ENCODE results near the gene LRCH1. TPM values are rescaled to one million over a fixed set of nuclear protein-coding genes. Genes with fewer than 3 reads are reported as not detected.

Gene LRCH1
- total and polyA plus RNA-seq, 10 of the 15 experiments (the other 5 are each of a cell fraction or from before 2014, with no cell fraction given) = 5.3 to 48.9 (median 14.4) TPM

- FAIRE-seq (no peak), ATAC-seq (no peak), DNase-seq (ENCODE audit: low read depth, low spot score) (no peak)
- intact Hi-C loops (cut with micrococcal nuclease; ENCODE audit: unreplicated experiment) = no loop called here
- no peaks in the 10 kb centered on the region; the same call in 2 of the 3 replicates for H3K9me3 ChIP-seq (replicated peaks; ENCODE audit: control insufficient read depth, insufficient read depth, low read length)
- BruUV-seq (replicated peaks) = no TSS peak
- ChIA-PET CTCF (interaction anchor here (0.8 to 2.3 kb wide), 5 partner anchors 11 to 197 kb away, joined by 3 to 10 read pairs (median 3); no protein-coding TSS in a partner anchor), POLR2A (interaction anchor here (1.1 to 1.9 kb wide), 5 partner anchors 12 to 41 kb away, joined by 3 to 11 read pairs (median 3); no protein-coding TSS in a partner anchor), RAD21 (ENCODE audit: unreplicated experiment) (interaction anchor here (0.7 to 2.5 kb wide), 9 partner anchors 9 to 94 kb away, joined by 3 to 18 read pairs (median 4); no protein-coding TSS in a partner anchor), SMC1A (ENCODE audit: uncharacterized antibody, unreplicated experiment) (interaction anchor here (0.8 to 7.3 kb wide), 22 partner anchors 9 to 160 kb away, joined by 3 to 58 read pairs (median 4); no protein-coding TSS in a partner anchor)
- no peak overlapping the region for H3K4me3 ChIP-seq
- peaks cover 1 to 6% of the 10 kb centered on the region in 2 experiments; a peak in 2 of 4 replicates for H3K36me3 ChIP-seq (ENCODE audit: control insufficient read depth in 2 of 2, insufficient read depth in 2 of 2, low read length in 1 of 2)
- no peak overlapping the region for H3K27ac ChIP-seq (ENCODE audit: control insufficient read depth, insufficient read depth)
- peaks cover 96% of the 10 kb centered on the region for H3K79me2 ChIP-seq (ENCODE audit: control insufficient read depth, insufficient read depth, low read length)
- H4K20me1 ChIP-seq (ENCODE audit: control insufficient read depth, insufficient read depth) = peaks cover 10% of the 10 kb centered on the region
- peak overlapping the region; percentile 39; the same call in 1 of the 2 replicates for H3K4me2 ChIP-seq (ENCODE audit: control insufficient read depth, insufficient read depth)
- no peak overlapping the region for H2AFZ ChIP-seq (ENCODE audit: control insufficient read depth, low read depth, low read length)
- in situ Hi-C loops (cut with MboI) = no loop called here
- no peaks in the 10 kb centered on the region for H3K27me3 ChIP-seq (replicated peaks in 1 of 2; ENCODE audit: control insufficient read depth in 2 of 2, insufficient read depth in 2 of 2, low read length in 1 of 2)
- H3K9ac ChIP-seq (ENCODE audit: control insufficient read depth, insufficient read depth, low read length) = no peak overlapping the region
- peaks cover 17% of the 10 kb centered on the region for H3K4me1 ChIP-seq (ENCODE audit: control insufficient read depth, insufficient read depth, low read length)
- TF ChIP-seq MLLT1 (IDR thresholded peaks at IDR 0.05) = no peak
- TF ChIP-seq, protein P1, sequence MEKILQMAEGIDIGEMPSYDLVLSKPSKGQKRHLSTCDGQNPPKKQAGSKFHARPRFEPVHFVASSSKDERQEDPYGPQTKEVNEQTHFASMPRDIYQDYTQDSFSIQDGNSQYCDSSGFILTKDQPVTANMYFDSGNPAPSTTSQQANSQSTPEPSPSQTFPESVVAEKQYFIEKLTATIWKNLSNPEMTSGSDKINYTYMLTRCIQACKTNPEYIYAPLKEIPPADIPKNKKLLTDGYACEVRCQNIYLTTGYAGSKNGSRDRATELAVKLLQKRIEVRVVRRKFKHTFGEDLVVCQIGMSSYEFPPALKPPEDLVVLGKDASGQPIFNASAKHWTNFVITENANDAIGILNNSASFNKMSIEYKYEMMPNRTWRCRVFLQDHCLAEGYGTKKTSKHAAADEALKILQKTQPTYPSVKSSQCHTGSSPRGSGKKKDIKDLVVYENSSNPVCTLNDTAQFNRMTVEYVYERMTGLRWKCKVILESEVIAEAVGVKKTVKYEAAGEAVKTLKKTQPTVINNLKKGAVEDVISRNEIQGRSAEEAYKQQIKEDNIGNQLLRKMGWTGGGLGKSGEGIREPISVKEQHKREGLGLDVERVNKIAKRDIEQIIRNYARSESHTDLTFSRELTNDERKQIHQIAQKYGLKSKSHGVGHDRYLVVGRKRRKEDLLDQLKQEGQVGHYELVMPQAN (conservative IDR thresholded peaks at IDR 0.05) = no peak
- TF ChIP-seq WRNIP1 (IDR thresholded peaks at IDR 0.05; ENCODE audit: borderline replicate concordance, low read depth, low read length) = no peak
- no peak for TF ChIP-seq E2F8 (IDR thresholded peaks at IDR 0.05; ENCODE audit: low read depth, partially characterized antibody)
- TF ChIP-seq PKNOX1 (IDR thresholded peaks at IDR 0.05) = no peak
- no peak for TF ChIP-seq ZNF384 (IDR thresholded peaks at IDR 0.05; ENCODE audit: borderline replicate concordance, low read depth, low read length)
- TF ChIP-seq USF1 (IDR thresholded peaks at IDR 0.05; ENCODE audit: borderline replicate concordance, extremely low read length, insufficient read depth, low read depth, low read length) = no peak
- TF ChIP-seq SIX5 (IDR thresholded peaks at IDR 0.05; ENCODE audit: low read depth, low read length, severe bottlenecking) = no peak
- no peak for TF ChIP-seq BCL11A (IDR thresholded peaks at IDR 0.05; ENCODE audit: low read depth, low read length)
- TF ChIP-seq NRF1 (conservative IDR thresholded peaks at IDR 0.05; ENCODE audit: low read depth, low read length) = no peak
- no peak for TF ChIP-seq HDAC6 (IDR thresholded peaks at IDR 0.05; ENCODE audit: unreplicated experiment)
- no peak for TF ChIP-seq MTA2 (IDR thresholded peaks at IDR 0.05; ENCODE audit: low read depth)
These were observed 7.8 kb downstream of the LRCH1 start for GRCh38 chr13:46560778-46561177.

Data from GM12878 (cell line).